GM18526 (cell line): ENCODE measurements around the gene FBXW8.
A peak's percentile ranks its signal among the peaks of the same experiment; 100 is the strongest.

ENCODE experiments used
- POLR2A ChIP-seq: IDR thresholded peaks from 3 replicates; pipeline ENCODE4 v1.6.1; 2011; ENCODE audit not compliant: insufficient read length; ENCODE audit errors: extremely low read depth

FBXW8 gene

GRCh38 chr12:116910645-116911451, at the start of gene FBXW8:
TSS of gene FBXW8 (plus strand) at chr12:116910950. CDS start at chr12:116911038, 88 bp downstream.
- peak; percentile 70 for TF ChIP-seq POLR2A

- no peak for TF ChIP-seq POLR2A
These were observed 49.4 kb upstream of the FBXW8 start for GRCh38 chr12:116861320-116861719.

GRCh38 chr12:116862167-116862566, 48.6 kb upstream of the FBXW8 start:
- TF ChIP-seq POLR2A, result no peak

GRCh38 chr12:116863275-116863767, 47.4 kb upstream of the FBXW8 start:
- TF ChIP-seq POLR2A, result no peak

- TF ChIP-seq POLR2A, result no peak
These were observed 46.2 kb upstream of the FBXW8 start for GRCh38 chr12:116864371-116865160.

- TF ChIP-seq POLR2A, result no peak
These were observed 43.2 kb upstream of the FBXW8 start for GRCh38 chr12:116867523-116867922.

- TF ChIP-seq POLR2A, result no peak
These were observed 40.4 kb upstream of the FBXW8 start for GRCh38 chr12:116870306-116870705.

GRCh38 chr12:116874324-116874995, 36.3 kb upstream of the FBXW8 start:
- no peak for TF ChIP-seq POLR2A

GRCh38 chr12:116876151-116876869, 34.4 kb upstream of the FBXW8 start:
- TF ChIP-seq POLR2A, result no peak

- no peak for TF ChIP-seq POLR2A
These were observed 31.9 kb upstream of the FBXW8 start for GRCh38 chr12:116878567-116879508.

- no peak for TF ChIP-seq POLR2A
These were observed 31.1 kb upstream of the FBXW8 start for GRCh38 chr12:116879509-116880212.

- no peak for TF ChIP-seq POLR2A
These were observed 30.4 kb upstream of the FBXW8 start for GRCh38 chr12:116880213-116880816.

GRCh38 chr12:116880817-116881324, 29.9 kb upstream of the FBXW8 start:
- TF ChIP-seq POLR2A, result no peak

GRCh38 chr12:116881325-116881876, 29.3 kb upstream of the FBXW8 start, which contains the start of gene HRK:
TSS of gene HRK (minus strand) at chr12:116881441. CDS start at chr12:116881307, 134 bp downstream.
- no peak for TF ChIP-seq POLR2A
